GM18517 (cell line): Measurements from ENCODE around the gene SPG11.

Experiments used
- ATAC-seq: cut with Tn5 transposase; IDR thresholded peaks from one replicate; pipeline ENCODE4 v1.9.1; 2021; ENCODE audit warnings: mild to moderate bottlenecking, moderate library complexity; ENCODE audit not compliant: unreplicated experiment

Gene SPG11

DNA sequence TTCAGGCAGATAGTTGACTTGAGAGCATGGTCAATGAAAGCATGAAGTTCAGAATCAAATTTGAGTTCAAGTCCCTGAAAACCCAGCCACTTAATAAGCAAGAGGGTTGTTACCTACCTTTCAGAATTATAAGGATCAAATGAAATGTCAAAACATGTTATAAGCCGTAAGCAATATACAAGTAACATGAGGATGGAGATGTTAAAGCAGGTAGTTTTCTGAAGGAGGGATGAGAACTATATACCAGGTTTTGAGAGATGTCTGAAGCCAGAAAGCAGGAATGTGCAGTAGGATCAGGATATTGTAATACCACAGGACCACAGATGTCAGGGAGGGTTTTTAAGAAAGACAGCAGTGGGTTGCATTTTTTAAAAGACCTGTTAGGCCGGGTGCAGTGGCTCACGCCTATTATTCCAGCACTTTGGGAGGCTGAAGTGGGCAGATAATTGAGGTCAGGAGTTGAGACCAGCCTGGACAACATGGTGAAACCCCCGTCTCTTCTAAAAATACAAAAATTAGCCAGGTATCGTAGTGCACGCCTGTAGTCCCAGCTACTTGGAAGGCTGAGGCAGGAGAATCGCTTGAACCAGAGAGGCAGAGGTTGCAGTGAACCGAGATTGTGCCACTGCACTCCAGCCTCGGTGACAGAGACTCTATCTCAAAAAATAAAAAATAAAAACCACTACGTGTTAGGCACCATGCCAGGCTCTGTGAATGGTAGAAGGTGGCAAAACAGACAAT is 133.4 kb downstream of the SPG11 start:
- ATAC-seq: no peak

DNA sequence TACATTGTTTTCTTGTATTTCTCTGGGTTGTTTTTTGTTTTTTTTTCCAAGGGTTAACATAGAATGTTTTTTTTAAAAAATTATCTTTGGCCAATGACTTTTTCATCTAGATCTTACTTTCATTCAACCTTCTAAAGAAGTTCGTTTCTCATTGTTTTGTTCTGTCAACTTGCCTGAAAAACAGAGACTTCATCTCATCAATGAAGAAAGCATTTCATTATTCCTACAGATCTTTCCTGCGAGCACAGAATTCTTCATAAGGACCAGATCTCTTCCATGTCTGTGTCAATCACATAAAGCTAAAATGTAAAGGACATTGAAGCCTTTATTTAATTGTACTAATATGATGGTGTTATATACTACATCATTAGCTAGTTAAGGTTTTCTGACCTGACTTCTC is 136.2 kb downstream of the SPG11 start:
- ATAC-seq: no peak

DNA sequence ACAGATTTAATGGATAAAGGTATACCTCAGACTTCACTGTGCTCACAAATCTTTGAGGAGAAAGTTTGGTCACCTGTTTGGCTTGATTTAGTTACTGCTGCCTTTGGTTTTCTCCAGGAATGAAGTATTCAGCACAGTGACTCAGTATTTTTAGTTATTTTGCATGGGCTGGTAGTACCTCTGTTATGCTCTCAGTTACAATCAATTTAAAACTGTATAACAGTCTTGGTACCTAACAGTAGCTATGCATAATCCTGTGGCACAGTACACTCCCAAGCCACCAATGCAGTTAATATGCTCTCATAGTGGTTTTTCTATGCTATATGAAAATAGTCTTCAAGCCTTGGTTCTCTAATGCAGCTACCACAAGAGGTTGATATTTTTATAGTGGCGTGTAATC is 138.4 kb downstream of the SPG11 start:
- no peak for ATAC-seq

DNA sequence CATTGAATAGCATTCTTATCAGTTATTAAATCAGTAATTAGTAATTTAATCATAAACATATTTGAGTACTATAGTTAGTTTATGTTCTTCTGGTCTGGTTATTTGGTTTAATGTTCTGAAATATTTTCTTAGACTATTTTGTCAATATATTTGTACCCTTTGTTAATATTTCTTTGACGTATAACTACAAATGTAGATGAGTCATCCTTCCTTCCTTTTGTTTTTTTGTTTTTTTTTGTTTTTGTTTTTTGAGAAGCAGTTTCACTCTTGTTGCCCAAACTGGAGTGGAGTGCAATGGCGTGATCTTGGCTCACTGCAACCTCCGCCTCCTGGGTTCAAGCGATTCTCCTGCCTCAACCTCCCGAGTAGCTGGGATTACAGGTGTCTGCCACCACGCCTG is 143.9 kb downstream of the SPG11 start:
- no peak for ATAC-seq

DNA sequence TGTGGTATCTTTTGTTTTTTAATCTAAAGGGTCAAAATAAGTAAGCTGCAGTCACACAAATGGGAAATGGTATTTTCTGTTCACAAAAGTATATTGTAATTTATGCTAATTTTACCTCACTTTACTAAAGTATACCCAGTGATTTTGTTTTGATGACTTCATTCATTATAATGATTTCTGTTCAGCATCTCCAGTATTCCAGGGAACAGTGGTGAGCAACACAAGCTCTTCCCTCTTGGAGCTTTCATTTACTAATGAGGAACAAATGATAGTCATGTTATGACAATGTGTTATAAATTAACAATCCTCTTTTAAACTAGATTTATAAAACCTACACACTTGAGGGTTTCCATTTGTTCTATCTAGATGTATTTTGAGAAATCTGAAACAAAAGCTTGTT is 147.0 kb downstream of the SPG11 start:
- ATAC-seq: no peak
